Medulla oblongata (tissue), 1 donor: ENCODE results near the gene VTCN1.
"Not testable (repeated sequence)": the region's sequence is repeated elsewhere in the genome, so short reads cannot be mapped to it uniquely, and the experiment has no call there.

Experiments used
- DNase-seq: peaks from one replicate; pipeline ENCODE4 v3.0.0-alpha.2; 2015; ENCODE audit errors: extremely low spot score

Gene VTCN1

DNA sequence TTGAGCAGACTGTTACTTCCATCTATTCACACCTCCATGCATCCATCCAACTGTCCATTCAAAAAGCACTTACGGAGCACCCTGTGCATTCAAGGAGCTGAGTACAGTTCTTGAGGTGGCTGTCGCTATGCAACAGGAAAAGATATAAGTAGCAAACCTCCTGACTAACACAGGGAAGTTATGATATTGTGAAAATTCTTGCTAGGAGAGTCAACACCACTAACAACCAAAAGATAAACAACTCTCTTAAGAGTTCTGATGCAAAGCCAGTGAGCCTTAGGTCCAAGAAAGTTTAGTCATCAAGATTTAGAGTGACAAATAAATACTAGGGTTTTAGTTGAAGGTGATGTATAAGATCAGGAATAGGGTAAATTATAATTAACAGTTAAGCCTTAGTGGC is 44.7 kb downstream of the VTCN1 start:
- no peak for DNase-seq

DNA sequence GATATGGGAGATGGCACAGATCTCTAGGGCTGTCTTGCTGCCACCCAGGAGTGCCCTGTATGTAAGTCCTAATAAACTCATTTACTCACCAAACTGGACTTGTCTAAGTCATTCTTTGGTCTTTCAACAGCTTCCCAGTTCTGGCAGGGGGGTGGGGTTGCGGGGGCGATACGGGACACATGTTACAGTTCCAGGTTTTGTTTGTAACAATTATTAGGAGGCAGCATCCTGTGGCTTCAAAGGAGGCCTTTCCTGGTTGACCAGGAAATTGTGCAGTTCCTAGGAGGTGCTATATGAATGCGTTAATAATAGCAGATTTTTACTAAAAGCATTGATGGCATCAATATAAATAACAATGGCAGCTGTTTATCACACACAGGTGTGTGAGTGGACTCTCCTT is 46.5 kb downstream of the VTCN1 start:
- DNase-seq: no peak

DNA sequence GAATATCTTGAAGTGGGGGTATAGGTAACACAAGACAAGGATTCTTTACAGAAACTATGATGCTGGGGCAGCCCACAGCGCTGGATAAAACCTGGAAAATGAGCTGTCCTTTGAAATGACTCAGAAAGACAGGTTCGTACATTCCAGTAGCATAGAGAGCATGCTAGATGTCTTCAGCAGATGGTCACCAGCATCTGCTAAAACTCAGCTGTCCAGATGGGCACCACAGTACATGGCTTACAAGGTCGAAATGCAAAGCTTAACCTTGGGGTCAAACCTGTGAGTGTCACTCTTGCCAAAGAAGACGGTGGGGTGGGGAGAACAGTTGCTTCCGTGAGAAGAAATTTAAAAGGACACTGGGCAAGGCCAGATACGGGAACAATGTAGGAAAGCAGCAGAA is 47.9 kb downstream of the VTCN1 start:
- DNase-seq: no peak

DNA sequence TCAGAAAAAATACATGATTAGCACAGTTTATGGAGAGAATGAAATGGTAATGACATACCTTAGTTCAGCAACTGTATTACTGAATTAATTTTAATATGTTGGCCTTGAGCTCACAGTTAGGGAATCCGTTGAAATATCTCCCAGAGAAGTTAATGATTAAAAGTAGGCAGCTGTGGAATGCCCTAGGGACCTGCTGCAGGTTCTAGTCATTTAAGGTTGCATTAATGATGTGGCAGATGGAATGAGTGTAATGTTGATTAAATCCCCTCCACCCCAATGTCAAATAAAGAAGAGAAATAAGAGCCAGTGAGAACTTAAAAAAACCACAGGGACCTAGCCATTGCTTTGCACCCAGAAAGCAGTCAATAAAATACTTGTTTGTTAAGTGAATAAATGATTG is 48.8 kb downstream of the VTCN1 start:
- no peak for DNase-seq

DNA sequence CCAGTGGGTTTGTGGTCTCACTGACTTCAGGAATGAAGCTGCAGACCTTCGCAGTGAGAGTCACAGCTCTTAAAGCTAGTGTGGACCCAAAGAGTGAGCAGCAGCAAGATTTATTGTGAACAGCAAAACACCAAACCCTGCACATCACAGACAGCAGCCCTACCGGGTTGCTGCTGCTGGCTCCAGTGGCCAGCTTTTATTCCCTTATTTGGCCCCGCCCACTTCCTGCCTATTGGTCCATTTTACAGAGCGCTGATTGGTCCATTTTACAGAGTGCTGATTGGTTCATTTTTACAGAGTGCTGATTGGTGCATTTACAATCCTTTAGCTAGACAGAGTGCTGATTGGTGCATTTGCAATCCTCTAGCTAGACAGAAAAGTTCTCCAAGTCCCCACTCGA is 59.4 kb downstream of the VTCN1 start:
- DNase-seq: not testable (repeated sequence)

DNA sequence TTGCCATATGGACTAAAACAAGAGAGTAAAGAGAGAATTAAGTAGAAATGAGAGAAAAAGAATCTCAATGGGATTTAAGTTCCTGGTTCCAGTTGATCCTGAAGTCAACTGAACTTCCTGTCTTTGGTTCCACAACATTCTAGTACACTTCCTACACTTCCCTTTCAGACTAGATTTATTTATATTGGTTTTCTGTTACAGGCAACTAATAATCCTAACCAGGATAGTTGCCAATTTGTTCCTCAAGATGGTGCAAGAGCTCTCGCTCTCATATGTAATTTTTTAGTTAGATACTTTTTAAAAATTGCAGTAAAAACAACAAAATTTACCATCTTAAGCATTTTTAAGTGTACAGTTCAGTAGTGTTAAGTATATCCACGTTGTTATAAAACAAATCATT is 60.4 kb downstream of the VTCN1 start:
- DNase-seq: no peak

DNA sequence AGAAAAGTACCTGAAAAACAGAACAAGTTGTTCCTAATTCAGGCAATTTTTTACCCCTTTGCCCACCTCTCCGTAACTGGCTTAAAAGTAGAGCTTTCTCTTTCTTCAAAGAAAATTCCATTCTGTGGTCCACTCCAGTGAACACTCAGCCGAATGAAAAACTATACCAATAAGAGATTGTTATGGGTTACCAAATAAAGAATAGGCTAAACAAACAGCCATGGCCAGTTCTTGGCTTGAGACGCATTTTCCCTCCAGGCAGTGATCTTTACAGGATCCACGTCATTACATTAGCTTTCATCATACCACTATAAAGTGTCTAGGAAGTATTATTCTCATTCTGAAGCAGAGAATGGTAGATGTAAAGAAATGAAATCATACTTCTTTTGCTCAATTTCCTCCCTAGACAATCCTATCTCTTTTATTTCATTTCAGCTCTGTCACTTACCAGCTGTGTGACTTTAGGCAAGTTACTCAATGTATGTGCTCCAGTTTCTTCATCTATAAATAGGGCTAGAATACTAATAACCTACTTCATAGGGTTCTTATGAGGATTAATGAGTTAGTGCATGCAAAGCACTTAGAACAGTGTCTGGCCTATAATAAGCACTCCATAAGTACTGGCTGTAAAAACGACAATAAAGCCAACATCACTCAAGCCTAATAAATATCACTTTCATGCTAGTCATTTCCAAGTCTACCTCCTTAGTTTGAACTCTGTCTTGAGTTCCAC is 62.7 kb downstream of the VTCN1 start:
- no peak for DNase-seq

DNA sequence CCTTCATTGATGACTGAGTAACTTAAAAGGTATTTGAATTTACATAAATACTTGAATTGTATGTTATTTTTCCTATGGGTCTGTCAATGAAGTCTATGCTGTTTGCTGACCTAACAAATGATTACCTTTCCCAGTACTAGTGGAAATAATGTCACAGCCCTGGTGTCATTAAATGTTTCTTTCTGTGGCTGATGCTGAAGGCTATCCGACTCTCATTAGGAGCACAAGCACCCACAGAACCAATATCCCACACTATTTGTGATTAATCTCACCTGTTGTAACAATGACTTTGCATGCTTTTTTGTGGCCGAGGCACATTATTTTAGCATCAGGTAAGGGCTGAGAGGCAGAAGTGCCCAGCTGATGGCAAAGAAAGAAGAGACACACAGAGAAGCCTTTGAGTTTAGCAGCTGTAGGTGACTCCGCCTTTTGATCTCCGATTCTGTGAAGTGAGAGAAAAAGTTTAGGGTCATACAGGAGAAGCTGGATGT is 63.3 kb downstream of the VTCN1 start:
- DNase-seq: no peak

DNA sequence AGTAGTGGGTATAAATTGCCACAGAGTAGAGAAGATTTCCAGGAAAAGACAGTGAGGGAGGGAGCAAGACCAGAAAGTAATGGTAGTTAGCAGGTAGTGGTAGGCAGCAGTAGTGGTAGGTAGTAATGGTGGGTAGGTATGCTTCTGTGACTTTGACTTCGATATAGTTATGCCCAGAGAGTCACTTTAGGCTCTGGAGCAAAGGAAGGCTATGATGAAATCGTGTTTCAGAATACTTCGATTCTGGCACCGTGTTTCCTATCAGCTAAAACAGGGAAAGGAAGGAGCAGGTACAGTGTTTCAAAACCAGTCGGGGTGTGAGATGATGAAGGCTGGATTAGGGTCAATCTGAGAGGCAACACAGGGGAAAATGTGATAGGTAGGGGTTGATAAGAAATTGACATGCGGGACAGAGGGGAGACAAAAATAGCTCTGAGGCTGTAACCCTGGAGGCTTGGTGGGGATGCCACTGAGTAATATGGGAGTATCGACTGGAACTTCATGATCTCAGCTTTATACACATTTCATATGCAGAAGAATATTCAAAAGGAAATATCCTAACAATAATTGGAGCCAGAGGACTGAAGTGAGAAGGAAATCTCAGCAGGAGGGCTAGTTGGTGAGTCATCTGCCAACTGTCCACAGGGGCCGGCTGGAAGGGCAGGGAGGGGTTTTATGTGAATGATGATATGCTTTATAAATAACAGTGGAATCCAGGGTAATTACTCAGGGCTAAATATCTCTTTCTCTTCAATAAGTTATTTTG is 64.0 kb downstream of the VTCN1 start:
- no peak for DNase-seq

DNA sequence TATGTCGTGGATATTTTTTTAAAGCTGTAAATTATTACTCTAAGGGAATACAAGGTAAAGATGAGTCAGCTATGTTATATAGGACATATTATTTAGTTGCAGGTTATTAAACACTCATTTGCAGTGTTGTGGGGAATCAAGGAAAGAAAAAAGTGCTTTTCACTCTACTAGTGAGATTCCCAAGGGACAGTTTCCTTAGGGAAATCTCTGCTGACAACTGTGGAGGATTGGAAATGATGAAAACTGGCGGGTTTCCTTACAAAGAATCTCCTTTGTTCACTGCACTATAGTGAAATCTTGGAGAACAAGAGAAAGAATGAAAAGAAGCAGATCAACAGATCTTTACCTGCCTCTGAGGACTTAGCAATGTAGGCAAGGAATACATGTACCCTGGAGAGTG is 64.7 kb downstream of the VTCN1 start:
- DNase-seq: no peak

DNA sequence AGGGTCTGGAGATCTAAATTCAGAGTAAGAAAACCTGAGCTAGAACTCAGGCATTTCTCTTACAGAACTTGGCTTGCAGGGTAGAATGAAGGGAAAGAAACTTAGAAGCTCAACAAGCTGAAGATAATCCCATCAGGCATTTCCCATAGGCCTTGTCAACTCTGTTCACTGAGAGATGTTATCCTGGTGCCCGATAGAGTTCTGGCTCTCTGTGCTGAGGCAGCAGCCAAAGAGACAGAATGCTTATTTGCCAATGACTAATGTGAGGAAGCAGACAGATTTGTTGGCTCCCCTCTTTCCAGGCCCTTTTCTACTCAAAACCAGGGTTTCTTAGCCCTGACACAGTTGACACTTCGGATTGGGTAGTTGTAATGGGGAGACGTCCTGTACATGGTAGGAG is 66.9 kb downstream of the VTCN1 start:
- no peak for DNase-seq

DNA sequence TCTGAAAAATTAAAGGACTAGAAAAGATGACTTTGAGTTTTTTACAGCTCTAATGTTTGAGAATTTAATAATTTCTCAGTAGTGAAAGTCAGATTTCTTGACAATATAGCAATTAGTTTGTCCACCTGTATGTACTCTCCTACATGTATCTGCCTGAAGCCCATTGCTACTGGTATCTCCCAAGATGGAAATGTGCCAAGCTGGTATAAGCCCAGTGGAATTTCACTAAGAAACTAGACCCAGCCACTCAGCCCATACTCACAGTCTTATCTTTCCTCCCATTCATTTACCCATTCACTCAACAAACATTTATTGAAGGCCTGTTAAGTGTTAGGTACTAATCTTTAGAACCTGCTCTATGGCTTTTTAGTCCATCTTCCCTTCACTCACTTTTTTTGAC is 67.6 kb downstream of the VTCN1 start:
- DNase-seq: no peak

DNA sequence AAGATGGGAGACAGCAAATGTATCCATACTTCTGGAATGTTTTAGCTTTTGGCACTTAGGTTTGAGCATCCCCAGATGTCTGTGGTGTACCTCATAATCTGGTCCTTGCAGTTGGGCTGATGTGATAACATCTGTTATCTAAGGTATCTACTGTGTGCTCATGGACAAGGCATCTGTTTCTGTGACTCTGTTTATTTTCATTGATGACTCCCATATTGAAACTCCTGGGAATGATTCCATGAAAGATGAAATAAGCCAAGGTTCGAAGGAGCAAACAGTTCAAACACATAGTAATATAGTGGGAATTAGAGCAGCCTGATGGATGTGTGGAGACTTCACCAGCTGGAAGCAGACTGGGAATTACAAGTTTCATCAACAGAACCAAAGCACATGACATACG is 68.5 kb downstream of the VTCN1 start:
- no peak for DNase-seq

DNA sequence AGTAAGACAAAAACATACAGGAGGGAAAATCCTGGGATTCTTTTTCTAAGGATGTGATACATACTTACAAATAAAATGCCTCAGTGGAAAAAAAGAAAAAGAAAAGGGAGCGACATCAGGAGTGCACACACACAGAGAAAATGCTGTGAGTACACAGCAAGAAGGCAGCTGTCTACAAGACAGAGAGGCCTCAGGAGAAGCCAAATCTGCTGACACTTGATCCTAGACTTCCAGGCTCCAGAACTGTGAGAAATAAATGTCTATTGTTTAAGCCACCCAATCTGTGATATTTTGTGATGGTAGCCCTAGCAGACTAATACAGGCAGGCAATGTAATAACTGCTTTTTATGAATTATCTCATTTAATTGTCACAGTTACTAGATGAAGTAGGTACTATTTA is 72.2 kb downstream of the VTCN1 start:
- DNase-seq: no peak

DNA sequence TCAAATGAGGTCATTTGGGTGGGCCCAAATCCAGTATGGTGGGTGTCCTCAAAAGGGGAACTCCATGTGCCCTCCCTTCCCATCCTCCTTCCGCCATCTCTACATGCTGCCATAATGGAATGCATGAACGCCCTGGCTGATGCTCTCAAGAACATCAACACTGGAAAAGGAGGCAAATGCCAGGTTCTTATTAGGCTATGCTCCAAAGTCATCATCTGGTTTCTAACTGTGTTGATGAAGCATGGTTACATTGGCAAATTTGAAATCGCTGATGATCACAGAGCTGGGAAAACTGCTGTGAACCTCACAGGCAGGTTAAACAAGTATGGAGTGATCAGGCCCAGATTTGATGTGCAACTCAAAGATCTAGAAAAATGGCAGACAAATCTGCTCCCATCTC is 72.6 kb downstream of the VTCN1 start:
- no peak for DNase-seq

DNA sequence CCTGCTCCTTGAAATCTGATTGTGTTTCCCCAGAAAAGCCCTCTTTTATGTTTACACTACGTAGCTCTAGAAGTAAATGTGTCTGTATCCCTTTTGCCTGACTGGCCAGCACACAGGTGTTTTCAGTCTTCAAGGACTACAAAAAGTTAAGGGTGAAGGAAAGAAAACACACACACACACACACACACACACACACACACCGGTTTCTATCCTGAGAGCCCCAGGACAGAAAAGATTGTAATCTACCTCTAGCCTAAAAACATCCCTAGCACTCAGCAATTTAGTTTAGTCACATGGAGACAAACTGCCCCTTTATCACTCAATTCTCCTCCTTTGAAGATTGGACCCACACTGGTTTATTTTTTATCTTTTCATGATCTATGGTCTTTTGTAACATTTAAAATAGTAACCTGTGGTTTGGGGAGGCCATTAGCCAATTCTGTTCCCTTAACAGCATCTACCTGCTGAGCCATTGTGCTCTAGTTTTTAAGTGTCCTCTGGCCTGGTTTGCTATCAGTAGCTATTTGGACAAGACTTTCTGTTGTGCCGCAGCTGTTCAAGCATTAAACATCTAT is 73.4 kb downstream of the VTCN1 start:
- no peak for DNase-seq

DNA sequence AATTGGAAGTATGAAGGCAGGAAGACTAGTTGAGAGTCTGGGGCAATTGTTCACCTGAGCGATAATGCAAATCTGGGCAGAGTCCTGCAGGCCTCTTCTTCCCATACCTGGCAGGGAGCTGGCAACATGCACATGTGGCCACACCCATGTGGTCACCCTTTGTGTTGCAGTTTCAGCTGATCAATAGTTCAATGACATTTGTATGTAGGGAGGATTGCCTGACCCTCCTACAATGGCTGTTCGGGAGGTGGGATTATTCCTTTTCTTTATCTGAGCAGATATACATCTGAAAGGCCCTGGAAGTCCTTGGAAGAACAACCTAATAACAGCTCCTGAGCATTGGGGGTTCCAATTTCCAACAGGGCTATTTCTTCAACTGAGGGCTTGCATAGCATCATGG is 74.0 kb downstream of the VTCN1 start:
- no peak for DNase-seq

DNA sequence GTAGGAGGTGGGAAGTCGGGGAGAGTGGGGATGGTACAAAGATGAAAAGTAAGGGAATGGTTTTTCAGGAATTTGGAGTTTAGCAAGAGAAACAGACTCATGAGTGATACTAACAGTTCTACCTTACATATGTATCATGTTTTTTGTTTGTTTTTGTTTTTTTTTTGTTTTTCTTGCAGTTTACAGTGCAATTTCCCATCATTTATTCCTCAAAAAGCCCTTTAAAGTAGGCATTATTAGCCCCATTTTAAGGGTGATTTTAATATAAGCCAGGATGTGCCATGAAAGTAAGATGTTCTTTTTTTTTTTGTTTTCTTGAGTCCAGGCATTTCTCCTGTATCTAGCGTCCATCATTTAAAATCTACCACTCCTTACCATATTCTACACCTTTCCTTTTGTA is 75.4 kb downstream of the VTCN1 start:
- DNase-seq: no peak

DNA sequence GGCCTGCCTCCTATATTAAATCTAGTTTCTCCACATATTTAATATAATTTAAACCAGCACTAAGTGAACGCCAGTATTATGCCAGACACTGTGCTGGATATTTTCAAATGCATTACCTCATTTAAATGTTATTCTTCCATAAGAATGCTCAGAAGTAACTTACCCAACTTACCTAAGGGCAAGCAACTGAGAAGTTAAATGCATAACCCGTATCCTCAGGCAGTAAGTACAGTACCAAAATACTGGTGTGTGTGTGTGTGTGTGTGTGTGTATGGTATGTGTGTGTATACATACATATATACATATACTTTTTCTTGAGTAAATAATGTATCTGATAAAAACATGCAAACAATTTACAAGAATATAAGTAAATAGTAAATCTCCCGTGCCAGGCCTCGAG is 80.2 kb downstream of the VTCN1 start:
- DNase-seq: no peak

DNA sequence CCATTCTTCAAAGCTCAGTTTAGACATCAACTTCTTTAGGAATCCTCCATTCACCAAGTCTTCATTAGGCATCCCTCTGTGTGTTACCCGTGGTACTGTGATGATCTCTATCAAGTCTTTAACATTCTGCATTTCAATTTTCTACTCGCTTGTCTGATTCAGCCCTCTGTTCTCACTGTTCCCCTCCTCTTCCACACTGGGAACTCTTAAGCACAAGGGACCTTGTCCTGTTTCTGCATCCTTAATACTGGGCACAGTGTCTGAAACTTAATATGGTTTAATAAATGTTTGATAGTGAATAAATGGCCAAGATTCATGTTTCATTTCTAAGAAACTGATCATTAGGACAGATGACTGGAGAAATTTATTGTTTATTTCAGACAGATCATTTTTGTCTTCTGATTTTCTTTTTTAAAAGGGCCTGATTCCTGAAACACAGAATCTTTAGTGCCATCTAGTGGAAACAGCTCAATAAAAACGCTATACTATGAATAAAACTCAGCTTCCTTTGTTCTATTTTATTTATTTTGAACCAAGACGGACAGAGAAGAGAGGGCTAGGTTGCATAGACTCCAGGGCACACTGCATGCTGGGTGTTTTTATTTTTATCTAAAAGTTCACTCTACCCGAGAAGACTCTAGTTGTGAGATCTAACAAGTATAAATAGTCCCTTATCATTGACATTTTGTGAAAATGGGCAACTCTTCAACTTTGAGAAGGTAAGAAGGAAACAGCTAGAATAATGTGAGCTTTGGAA is 82.2 kb downstream of the VTCN1 start:
- peak; percentile 68 for DNase-seq

DNA sequence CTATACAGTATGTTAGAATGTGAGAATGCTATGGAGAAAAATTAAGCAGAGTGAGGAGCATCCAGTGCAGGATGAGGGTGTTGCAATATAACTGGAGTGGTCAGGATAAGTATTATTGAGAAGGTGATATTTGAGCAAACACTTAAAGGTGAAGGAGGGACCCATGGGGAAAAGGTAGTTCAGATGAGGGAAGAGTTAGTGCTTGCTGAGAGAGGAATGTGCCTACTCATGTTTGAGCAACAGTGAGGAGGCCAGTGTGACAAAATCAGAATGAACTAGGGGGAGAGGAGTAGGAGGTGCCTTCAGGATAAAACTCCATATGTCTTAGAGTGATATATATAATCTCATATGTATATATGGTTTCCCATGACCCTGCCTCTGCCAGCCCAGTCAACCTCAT is 82.9 kb downstream of the VTCN1 start:
- no peak for DNase-seq

DNA sequence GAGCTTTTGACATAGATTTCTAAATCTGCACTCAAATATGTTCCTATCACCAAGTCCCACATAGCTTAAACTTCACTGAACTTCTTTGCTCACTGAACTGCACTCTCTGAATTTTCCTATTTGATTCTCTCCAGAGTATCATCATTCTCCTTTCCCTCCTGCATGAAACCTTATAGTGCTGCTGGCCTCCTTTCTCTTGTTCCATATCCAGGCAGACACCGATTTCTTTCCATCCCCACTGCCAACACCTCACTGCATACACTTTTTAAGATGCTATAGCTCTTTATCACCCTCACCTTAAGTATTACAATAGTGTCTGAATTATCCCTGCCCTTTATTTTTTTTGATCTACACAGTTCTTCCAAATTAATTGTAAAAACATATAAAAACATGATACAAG is 86.1 kb downstream of the VTCN1 start:
- DNase-seq: no peak
